ENCODE results near the gene BRAT1.

BRAT1 gene

GRCh38 chr7:2523461-2523936, 31.8 kb downstream of the BRAT1 start:
- DNase-seq (ENCODE audit: low read depth), result no peak

- DNase-seq (ENCODE audit: low read depth), result no peak
Measured at GRCh38 chr7:2522780-2523433, 32.4 kb downstream of the BRAT1 start.

GRCh38 chr7:2521952-2522591, 33.3 kb downstream of the BRAT1 start:
- DNase-seq (ENCODE audit: low read depth), result no peak

GRCh38 chr7:2521341-2521745, 34.0 kb downstream of the BRAT1 start:
- no peak for DNase-seq (ENCODE audit: low read depth)

- no peak for DNase-seq (ENCODE audit: low read depth)
Measured at GRCh38 chr7:2520761-2521290, 34.5 kb downstream of the BRAT1 start.

- DNase-seq (ENCODE audit: low read depth), result no peak
Measured at GRCh38 chr7:2520131-2520760, 35.1 kb downstream of the BRAT1 start.

GRCh38 chr7:2519119-2519930, 36.0 kb downstream of the BRAT1 start, which contains the start of gene LFNG:
TSS of gene LFNG (plus strand) at chr7:2519774. CDS start at chr7:2519862, 88 bp downstream.
- DNase-seq (ENCODE audit: low read depth), result peak; percentile 76

- DNase-seq (ENCODE audit: low read depth), result no peak
Measured at GRCh38 chr7:2518737-2519118, 36.6 kb downstream of the BRAT1 start.

- no peak for DNase-seq (ENCODE audit: low read depth)
Measured at GRCh38 chr7:2517678-2518507, 37.4 kb downstream of the BRAT1 start.

GRCh38 chr7:2517026-2517425, 38.3 kb downstream of the BRAT1 start:
- peak; percentile 77 for DNase-seq (ENCODE audit: low read depth)

GRCh38 chr7:2516194-2516555, 39.1 kb downstream of the BRAT1 start:
- DNase-seq (ENCODE audit: low read depth), result no peak

- no peak for DNase-seq (ENCODE audit: low read depth)
Measured at GRCh38 chr7:2515424-2516193, 39.7 kb downstream of the BRAT1 start.

GRCh38 chr7:2514473-2515423, 40.6 kb downstream of the BRAT1 start:
- DNase-seq (ENCODE audit: low read depth), result no peak

GRCh38 chr7:2513702-2514101, 41.6 kb downstream of the BRAT1 start:
- no peak for DNase-seq (ENCODE audit: low read depth)

GRCh38 chr7:2512713-2513112, 42.6 kb downstream of the BRAT1 start:
- DNase-seq (ENCODE audit: low read depth), result no peak

GRCh38 chr7:2512179-2512661, 43.1 kb downstream of the BRAT1 start:
- DNase-seq (ENCODE audit: low read depth), result no peak

GRCh38 chr7:2511769-2512168, 43.6 kb downstream of the BRAT1 start:
- no peak for DNase-seq (ENCODE audit: low read depth)

GRCh38 chr7:2510909-2511768, 44.2 kb downstream of the BRAT1 start:
- DNase-seq (ENCODE audit: low read depth), result no peak
